NB4 (cell line): ENCODE measurements around the gene FAM163B.

Source experiments
- POLR2A ChIP-seq: IDR thresholded peaks from 2 replicates; pipeline ENCODE4 v1.6.1; 2011; ENCODE audit warnings: mild to moderate bottlenecking; ENCODE audit not compliant: insufficient read length; ENCODE audit errors: extremely low read depth
- TF ChIP-seq, protein P1 (sequence below): IDR thresholded peaks from one replicate; pipeline ENCODE4 v1.5.1; 2012; ENCODE audit warnings: low read depth, low read length

DNA sequence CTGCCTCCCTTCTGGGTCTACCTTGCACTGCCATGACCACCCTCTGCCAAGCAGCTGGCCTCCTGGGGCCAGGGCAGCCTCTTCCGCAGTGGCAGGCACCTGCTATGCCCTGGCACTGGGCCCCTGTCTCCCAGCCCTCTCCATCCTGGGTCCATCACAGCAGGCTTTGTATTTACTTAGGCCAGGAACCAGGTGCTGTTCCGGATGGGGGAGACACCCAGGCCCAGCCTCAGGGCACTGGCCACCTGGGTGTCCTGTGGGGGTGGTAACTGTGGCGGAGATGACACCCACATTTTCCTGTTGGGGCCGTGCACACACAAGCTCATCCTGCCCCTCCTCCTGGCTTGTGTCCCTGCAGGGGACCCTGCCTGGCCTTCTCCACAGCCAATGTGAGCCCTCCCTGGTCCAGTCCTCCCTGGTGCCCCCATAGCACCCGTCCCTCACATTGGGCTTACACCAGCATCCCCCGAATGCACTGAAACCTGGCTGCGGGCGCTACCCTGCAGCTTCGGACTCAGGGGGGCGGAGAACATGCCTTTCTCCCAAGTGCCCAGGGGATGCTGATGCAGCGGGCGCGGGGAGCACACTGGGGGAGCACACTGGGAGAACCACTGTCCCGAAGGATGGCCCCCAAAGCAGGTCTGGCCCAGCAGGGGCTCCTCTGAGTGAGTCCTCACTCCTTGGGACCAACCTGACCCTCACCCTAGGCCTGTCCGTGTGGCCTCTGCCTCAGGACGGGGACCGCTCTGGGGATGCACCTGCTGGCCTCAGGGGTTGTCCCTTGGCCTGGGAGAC, 17.9 kb downstream of the FAM163B start:
- TF ChIP-seq, protein P1, sequence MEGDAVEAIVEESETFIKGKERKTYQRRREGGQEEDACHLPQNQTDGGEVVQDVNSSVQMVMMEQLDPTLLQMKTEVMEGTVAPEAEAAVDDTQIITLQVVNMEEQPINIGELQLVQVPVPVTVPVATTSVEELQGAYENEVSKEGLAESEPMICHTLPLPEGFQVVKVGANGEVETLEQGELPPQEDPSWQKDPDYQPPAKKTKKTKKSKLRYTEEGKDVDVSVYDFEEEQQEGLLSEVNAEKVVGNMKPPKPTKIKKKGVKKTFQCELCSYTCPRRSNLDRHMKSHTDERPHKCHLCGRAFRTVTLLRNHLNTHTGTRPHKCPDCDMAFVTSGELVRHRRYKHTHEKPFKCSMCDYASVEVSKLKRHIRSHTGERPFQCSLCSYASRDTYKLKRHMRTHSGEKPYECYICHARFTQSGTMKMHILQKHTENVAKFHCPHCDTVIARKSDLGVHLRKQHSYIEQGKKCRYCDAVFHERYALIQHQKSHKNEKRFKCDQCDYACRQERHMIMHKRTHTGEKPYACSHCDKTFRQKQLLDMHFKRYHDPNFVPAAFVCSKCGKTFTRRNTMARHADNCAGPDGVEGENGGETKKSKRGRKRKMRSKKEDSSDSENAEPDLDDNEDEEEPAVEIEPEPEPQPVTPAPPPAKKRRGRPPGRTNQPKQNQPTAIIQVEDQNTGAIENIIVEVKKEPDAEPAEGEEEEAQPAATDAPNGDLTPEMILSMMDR: no peak
- TF ChIP-seq POLR2A: no peak
